Neural progenitor cell (in vitro differentiated cells): Measurements from ENCODE around the gene IFNA10.
"Not testable (repeated sequence)": the region's sequence is repeated elsewhere in the genome, so short reads cannot be mapped to it uniquely, and the experiment has no call there.

Experiments
- EZH2 ChIP-seq: fragments of 200-600 bp; sonication (generic); IDR thresholded peaks from 2 replicates; pipeline ENCODE4 v1.6.1; 2017; ENCODE audit warnings: antibody characterized with exemption, mild to moderate bottlenecking, moderate library complexity
- EZH2phosphoT487 ChIP-seq: fragments of 200-600 bp; sonication (generic); IDR thresholded peaks from 2 replicates; pipeline ENCODE4 v1.6.1; 2017; ENCODE audit warnings: antibody characterized with exemption
- TF ChIP-seq, protein P1 (sequence below): fragments of 200-600 bp; sonication (generic); IDR thresholded peaks from 2 replicates; pipeline ENCODE4 v1.5.1; 2017; ENCODE audit warnings: antibody characterized with exemption, mild to moderate bottlenecking

DNA sequence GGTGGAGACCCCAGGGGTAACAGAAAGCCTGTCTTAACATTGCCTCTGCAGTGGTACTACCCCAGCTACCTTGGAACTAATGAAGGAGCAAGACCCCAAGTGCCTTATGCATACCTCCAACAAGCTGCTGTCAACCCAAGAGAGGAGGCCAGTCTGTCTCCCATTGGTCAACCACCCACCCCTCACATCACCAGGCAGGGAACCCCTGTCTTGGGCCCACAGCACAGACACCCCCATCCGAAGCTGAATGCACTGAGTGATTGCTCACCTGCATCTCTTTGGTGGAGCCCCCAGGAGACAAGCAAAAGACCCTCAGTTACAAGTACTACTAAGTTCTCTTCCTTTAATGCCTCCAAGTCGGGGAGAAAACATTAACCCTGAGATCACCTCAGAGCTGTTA lies 5.2 kb upstream of the IFNA10 start:
- TF ChIP-seq, protein P1, sequence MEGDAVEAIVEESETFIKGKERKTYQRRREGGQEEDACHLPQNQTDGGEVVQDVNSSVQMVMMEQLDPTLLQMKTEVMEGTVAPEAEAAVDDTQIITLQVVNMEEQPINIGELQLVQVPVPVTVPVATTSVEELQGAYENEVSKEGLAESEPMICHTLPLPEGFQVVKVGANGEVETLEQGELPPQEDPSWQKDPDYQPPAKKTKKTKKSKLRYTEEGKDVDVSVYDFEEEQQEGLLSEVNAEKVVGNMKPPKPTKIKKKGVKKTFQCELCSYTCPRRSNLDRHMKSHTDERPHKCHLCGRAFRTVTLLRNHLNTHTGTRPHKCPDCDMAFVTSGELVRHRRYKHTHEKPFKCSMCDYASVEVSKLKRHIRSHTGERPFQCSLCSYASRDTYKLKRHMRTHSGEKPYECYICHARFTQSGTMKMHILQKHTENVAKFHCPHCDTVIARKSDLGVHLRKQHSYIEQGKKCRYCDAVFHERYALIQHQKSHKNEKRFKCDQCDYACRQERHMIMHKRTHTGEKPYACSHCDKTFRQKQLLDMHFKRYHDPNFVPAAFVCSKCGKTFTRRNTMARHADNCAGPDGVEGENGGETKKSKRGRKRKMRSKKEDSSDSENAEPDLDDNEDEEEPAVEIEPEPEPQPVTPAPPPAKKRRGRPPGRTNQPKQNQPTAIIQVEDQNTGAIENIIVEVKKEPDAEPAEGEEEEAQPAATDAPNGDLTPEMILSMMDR, result not testable (repeated sequence)
- TF ChIP-seq EZH2, EZH2phosphoT487: not testable (repeated sequence)
